ENCODE data around the gene FGF18.
A peak's percentile ranks its signal among the peaks of the same experiment; 100 is the strongest.
"Not testable (repeated sequence)": the region's sequence is repeated elsewhere in the genome, so short reads cannot be mapped to it uniquely, and the experiment has no call there.

Gene FGF18

DNA sequence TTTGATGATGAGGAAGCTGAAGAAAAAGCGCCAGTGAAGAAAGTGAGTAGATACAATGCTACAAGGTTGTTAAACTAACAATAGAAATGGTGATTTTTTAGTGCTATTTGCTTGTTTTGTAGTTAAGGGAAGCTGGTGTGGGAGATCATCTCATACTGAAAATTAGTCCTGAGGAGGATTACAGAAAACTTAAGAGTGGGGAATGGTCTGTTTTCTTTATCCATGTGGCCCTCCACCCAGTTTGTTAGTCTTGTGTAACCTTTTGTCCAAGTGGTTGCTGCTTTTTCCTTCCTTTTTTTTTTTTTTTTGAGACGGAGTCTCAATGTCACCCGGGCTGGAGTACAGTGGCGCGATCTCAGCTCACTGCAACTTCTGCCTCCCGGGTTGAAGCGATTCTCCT lies 19.3 kb upstream of the FGF18 start:
- DNase-seq (ENCODE audit: low spot score) = no peak

GRCh38 chr5:171401167-171401947 lies 18.1 kb upstream of the FGF18 start:
- DNase-seq (ENCODE audit: low spot score) = no peak

- DNase-seq (ENCODE audit: low spot score) = not testable (repeated sequence)
These were observed 16.7 kb upstream of the FGF18 start for GRCh38 chr5:171402751-171403150.

DNA sequence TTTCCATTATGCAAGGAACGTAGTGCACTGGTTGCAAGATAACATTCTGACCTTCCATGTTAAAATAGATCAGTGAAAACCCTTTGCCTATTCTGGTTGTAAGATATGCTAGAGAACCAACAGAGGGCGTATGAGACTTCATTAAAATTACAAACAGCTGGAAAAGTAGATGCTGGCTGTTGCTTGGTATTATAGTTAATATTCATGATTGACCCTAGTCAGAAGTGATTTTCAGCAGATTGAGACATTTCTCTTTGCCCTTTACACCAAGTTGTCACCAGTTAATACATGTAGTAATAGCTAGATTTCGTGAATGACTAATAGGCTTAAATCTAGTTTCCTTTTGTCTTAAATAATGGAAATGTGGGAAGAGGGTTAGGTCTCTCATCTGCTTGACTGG lies 13.8 kb upstream of the FGF18 start:
- DNase-seq (ENCODE audit: low spot score) = no peak

- no peak for DNase-seq (ENCODE audit: low spot score)
These were observed 12.2 kb upstream of the FGF18 start for GRCh38 chr5:171407234-171407633.

- DNase-seq (ENCODE audit: low spot score) = no peak
These were observed 10.0 kb upstream of the FGF18 start for GRCh38 chr5:171409164-171410136.

GRCh38 chr5:171410181-171410580 lies 9.3 kb upstream of the FGF18 start:
- no peak for DNase-seq (ENCODE audit: low spot score)

DNA sequence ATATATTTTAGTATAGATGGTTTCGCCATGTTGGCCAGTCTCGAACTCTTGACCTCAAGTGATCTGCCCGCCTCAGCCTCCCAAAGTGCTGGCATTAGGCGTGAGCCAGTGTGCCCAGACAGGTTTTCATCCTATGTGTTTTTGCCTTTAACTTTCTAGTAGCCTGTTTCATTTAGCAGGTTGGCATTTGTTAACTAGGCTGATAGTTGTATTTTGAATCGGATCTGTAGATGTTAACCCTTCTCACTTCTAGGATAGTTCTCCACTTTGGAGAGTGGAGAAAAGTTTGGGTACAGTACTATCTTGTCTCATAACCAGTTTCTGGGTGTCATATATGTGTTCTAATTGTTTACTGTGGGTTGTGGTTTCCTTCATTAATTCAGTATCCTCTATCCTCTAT lies 7.3 kb upstream of the FGF18 start:
- no peak for DNase-seq (ENCODE audit: low spot score)

DNA sequence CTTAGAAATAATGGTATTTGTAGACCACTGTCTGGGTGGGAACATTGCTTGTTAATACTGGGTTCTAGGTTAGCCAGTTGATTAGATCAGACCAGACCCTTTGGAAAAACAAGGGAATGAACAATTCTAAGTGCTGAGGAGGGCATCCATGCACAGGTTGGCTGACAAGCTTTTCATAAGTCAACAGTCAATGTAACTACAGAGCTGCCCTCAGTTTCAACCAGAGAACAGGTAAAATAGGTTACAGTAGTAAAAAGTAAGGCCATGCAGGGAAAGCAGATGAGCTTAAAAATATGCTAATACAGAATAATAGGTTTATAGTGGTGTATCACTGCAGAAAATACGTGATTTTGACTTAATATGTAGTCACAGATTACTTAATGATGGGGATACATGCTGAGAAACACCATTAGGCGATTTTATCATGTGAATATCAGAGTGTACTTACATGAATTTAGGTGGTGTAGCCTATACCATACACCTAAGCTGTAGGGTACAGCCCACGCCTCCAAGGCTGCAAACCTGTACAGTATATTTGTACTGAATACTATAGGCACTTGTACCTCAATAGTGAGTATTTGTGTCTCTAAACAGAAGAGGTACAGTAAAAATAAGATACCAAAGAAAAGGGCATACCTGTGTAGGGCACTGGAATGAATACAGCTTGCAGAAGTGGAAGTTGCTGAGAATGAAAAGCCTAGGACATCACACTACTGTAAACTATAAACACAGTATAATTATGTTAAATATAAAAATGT lies 6.1 kb upstream of the FGF18 start:
- no peak for DNase-seq (ENCODE audit: low spot score)

DNA sequence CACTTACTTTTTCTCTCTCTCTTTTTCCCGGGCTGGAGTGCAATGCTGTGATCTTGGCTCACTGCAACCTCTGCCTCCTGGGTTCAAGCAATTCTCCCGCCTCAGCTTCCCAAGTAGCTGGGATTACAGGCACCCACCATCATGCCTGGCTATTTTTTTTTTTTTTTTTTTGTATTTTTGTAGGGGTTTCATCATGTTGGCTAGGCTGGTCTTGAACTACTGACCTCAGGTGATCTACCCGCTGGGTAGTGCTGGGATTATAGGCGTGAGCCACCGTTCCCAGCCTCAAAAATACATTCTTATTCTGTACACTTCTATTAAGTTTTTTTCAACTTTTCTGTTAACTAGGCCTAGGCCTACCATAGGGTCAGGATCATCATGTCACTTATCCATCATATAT lies 5.5 kb upstream of the FGF18 start:
- DNase-seq (ENCODE audit: low spot score) = not testable (repeated sequence)

- peak; percentile 33 for DNase-seq (ENCODE audit: low spot score)
These were observed 4.2 kb upstream of the FGF18 start for GRCh38 chr5:171415115-171415730.

DNA sequence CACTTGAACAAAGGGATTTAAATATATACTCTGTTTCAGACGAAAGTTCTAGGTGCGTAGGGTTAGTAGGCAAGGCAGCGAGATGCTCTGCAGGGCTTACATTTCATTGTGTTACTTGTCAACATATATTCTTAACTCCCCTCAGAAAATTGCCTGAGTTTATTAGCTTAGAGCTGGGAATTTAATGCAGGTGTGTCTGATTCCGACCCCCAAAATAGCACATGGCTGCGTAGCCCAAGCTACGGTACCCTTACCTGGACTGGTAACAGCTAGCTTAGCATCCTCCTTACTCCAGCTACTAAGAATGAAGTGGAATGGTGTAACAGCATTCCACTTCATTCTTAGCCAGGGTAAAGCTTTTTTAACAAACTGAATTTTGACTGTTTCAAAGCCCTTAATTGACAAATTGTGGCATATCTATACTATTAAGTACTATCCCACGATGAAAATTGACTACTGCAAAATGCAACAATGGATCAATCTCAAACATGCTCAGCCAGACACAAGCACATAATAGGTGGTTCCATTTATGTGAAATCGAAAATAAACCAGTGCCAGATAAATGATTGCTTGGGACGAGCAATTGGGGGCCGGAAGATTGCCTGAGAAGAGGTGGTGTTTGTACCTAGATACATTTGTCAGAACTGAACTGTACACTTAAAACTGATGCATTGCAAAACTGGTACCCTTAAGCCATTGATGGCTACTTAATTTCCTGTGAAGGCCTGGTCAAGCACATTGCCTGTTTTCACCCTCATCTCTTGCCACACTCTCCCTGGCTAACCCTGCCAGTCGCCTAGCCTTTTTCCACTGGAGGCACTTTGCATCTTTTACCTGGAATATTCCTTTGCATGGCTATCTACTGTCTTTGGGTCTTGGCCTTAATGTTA lies 3.0 kb upstream of the FGF18 start:
- DNase-seq (ENCODE audit: low spot score) = no peak

DNA sequence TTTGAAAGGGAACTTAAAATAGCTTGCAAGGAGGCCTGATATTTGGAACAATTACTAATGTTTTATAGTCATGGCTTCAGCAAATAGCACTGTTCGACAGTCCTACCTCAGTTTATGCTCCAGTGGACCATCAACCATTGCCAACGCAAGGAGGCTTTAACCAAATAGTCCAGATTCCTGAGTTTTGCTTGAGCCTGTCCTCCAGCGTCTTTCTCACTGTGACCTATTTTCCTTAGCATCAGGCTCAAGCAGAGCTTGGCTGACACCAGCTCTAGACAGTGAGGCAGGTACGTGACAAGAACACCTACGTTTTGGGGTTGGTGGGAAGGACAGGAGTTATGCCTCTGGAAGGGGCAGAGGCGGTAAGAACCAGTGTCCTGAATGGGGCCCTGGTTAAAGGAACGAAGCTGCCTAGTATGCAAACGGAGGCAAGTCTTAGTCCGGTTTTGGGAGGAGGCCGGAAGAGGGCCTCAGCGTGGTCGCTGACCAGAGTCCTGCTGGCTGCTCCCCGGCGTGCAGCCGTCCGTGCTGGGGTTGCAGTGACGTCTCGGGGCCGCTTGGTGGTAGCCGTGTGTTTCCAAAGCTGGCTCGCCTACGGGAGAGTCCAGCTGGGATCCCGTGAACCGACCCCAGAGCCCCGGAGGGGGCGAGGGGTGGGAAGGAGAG lies 998 bp upstream of the FGF18 start:
- DNase-seq (ENCODE audit: low spot score) = peak; percentile 84

DNA sequence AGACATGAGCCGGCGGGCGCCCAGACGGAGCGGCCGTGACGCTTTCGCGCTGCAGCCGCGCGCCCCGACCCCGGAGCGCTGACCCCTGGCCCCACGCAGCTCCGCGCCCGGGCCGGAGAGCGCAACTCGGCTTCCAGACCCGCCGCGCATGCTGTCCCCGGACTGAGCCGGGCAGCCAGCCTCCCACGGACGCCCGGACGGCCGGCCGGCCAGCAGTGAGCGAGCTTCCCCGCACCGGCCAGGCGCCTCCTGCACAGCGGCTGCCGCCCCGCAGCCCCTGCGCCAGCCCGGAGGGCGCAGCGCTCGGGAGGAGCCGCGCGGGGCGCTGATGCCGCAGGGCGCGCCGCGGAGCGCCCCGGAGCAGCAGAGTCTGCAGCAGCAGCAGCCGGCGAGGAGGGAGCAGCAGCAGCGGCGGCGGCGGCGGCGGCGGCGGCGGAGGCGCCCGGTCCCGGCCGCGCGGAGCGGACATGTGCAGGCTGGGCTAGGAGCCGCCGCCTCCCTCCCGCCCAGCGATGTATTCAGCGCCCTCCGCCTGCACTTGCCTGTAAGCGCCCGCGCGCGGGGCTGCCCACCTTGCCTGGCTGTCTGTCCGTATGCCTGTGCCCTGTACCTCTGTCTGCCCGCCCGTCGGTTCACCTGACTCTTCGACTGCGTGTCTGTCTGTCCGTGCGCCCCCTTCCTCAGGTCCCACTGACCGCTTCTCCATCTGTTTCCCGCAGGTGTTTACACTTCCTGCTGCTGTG lies 412 bp downstream of the FGF18 start:
- no peak for DNase-seq (ENCODE audit: low spot score)

DNA sequence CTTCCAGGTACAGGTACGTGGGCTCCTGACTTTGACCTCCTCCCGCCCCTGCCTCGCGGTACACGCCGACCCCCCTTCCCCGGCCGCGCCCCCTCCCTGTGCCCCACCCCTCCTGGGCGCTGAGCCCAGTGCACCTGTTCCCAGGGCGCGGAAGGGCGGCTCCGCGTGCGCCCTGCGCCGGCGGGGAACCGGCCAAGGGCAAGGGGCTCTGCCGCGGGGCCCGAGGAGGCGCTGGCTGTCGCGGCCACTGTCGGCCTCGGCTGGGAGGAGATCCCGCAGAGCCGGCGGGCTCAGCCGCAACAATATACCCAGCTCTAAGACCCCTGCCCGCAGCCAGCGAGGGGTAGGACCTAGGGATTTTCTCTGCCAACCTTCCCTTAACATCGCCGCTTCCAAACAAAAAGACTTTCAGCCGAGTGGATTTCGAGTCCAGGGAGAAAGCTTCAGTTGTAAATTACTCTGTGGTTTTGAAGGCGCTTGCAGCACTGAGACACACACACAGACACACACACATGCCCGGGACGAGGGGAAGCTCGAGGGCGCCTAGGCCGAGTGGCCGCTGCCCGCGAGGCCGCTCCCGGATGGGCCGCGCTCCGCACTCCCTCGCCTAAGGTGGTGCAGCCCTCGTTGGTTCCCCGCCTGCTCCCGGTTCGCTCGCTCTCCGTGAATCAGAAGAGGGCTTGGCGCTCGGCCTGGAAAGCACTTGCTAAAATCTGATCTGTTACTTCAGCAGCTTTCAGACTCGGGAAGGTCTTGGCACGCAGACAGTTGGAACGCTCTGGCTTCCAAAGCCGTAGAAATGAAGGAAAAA lies 1.2 kb downstream of the FGF18 start:
- no peak for DNase-seq (ENCODE audit: low spot score)

DNA sequence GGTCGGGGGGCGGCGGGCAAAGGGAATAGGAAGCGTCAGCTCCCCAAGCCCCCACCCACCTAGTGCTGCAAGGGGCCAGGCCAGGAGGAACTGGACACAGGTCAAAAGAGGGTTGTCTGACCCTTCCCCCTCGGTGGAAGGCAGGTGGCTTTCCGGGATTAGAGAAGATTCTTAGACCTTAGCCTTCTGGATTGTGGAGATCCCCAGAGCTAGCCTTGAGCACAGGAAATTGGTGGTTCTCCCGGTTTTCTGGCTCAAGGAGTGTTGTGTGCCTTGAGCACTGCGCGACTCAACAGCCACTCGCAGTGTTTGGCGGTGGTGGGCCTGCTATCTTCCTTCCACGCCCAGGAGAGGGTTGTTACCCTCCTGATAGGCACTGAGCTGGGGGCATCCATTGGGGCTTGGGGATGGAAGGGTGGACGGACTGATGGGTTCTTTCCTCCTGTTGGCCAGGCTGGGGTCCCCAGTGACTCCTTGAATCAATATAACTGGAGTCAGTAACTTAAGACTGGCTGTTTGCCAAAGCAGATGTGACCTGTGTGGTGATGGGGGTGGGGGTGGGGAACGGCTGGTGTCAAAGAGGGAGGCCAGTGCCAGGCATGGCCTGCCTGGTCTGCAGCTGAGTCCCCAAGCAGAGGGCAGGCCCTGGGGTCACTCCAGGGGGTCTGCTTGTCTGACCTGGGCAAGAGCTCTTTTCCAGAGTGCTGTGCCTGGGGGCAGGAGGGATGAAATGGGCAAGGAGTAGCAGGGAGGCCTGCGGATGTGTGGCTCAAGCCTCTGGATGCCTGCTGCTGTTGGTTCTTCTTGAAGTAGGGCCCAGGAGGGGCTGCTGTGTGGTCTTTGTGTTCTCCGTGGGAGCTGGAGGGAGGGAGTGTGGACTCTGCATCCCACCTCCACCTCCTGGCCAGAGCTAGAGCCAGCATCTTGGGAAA lies 2.1 kb downstream of the FGF18 start:
- no peak for DNase-seq (ENCODE audit: low spot score)

DNA sequence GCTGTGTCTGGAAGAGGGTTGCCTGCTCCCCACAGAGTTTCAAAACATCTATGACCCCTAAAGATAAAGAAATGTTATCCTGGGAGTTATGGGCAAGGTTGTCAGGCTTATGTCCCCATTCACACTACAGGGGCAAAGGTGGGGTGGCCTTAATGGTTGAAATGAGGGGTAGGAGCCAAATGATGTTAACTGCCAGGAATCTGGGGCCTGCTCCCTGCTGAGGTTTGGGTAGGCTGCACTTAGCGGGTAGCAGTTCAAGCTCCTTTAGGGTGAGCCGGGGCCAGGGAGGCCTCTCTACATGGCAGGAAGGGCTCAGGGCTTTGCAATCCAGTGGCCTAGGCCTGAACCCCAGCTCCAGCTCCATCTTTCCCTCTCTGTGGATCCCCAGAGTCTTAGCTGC lies 3.0 kb downstream of the FGF18 start:
- DNase-seq (ENCODE audit: low spot score) = no peak
